B cell (primary cell): ENCODE data around the gene HEXB. TPM values are rescaled to one million over a fixed set of nuclear protein-coding genes. Genes with fewer than 3 reads are reported as not detected.

Source experiments
- ATAC-seq: fragments of 200-7000 bp; cut with Tn5 transposase; one replicate; pipeline ENCODE4 v1.10.0; 2021; ENCODE audit warnings: low read depth, mild to moderate bottlenecking, moderate number of reproducible peaks, moderate library complexity
- CTCF ChIA-PET: fragments of 350-600 bp; sonication (Branson Sonifier 250); formaldehyde crosslinking; loops from one replicate; lab custom pipeline; 2021; ENCODE audit warnings: antibody characterized with exemption, inconsistent platforms; lab: Charles Lee
- POLR2A ChIA-PET: fragments of 350-600 bp; sonication (Branson Sonifier 250); formaldehyde crosslinking; loops from one replicate; lab custom pipeline; 2021; ENCODE audit warnings: antibody characterized with exemption; lab: Charles Lee
- DNase-seq: peaks from one replicate; pipeline ENCODE4 v3.0.0; 2013
- H2AFZ ChIP-seq: 2 replicates; pipeline ENCODE4 v1.6.1; 2012; ENCODE audit warnings: mild to moderate bottlenecking, low read depth, low read length; ENCODE audit not compliant: insufficient read depth, poor library complexity, severe bottlenecking
- H3K27ac ChIP-seq, 2 donors: 1 replicate in 1 of 2; 2 replicates in 1 of 2; pipeline ENCODE4 v1.5.1; 2012 to 2013; ENCODE audit warnings: low read length in 2 of 2, mild to moderate bottlenecking in 2 of 2, moderate library complexity in 1 of 2
- H3K27me3 ChIP-seq, 4 experiments: fragments of 200-600 bp in 1 of 4; sonication (generic) in 1 of 4; replicated peaks in 1 of 4; 1 replicate in 2 of 4; 2 replicates in 2 of 4; pipeline versions ENCODE4 v1.6.1 to v1.7.0; 2013 to 2016; ENCODE audit warnings: low read length in 3 of 4, mild to moderate bottlenecking in 2 of 4, mixed read lengths in 1 of 4, moderate library complexity in 1 of 4; ENCODE audit not compliant: insufficient read depth in 4 of 4, control insufficient read depth in 3 of 4; ENCODE audit errors: control extremely low read depth in 1 of 4
- H3K36me3 ChIP-seq, 2 experiments: replicated peaks in 1 of 2; 1 replicate in 1 of 2; 2 replicates in 1 of 2; pipeline versions ENCODE4 v1.6.1 to v1.7.1; 2013; ENCODE audit warnings: low read length in 1 of 2; ENCODE audit not compliant: insufficient read depth in 2 of 2, control insufficient read depth in 1 of 2; ENCODE audit errors: control extremely low read depth in 1 of 2, extremely low read depth in 1 of 2
- H3K4me1 ChIP-seq, 2 donors: fragments of 200-600 bp in 1 of 2; sonication (generic) in 1 of 2; 1 replicate in 1 of 2; 2 replicates in 1 of 2; pipeline versions ENCODE4 v1.5.1 to v1.6.1; 2013 to 2017; ENCODE audit warnings: low read length in 2 of 2; ENCODE audit not compliant: control insufficient read depth in 2 of 2, insufficient read depth in 2 of 2
- H3K4me2 ChIP-seq: replicated peaks from 2 replicates; pipeline ENCODE3; 2012; ENCODE audit warnings: mild to moderate bottlenecking, low read depth, low read length; ENCODE audit not compliant: poor library complexity, severe bottlenecking
- H3K4me3 ChIP-seq, 5 experiments: fragments of 200-600 bp in 1 of 5; sonication (generic) in 1 of 5; 1 replicate in 3 of 5; 2 replicates in 2 of 5; pipeline versions ENCODE4 v1.5.1 to v1.7.0; 2011 to 2016; ENCODE audit warnings: low read length in 4 of 5, mild to moderate bottlenecking in 4 of 5, low read depth in 2 of 5, control low read depth in 1 of 5, moderate library complexity in 1 of 5; ENCODE audit not compliant: insufficient read depth in 1 of 5; ENCODE audit errors: control extremely low read depth in 1 of 5, extremely low read depth in 1 of 5
- H3K79me2 ChIP-seq: fragments of 200-600 bp; sonication (generic); one replicate; pipeline ENCODE4 v1.6.0; 2016; ENCODE audit warnings: low read length; ENCODE audit not compliant: control insufficient read depth, insufficient read depth
- H3K9ac ChIP-seq: fragments of 200-600 bp; sonication (generic); 2 replicates; pipeline ENCODE4 v1.6.1; 2017; ENCODE audit warnings: mild to moderate bottlenecking, low read length, moderate library complexity
- H3K9me3 ChIP-seq, 3 donors: one replicate each; pipeline versions ENCODE4 v1.6.1 to v1.7.1; 2013; ENCODE audit warnings: low read length in 2 of 3; ENCODE audit not compliant: control insufficient read depth in 2 of 3, insufficient read depth in 1 of 3; ENCODE audit errors: control extremely low read depth in 1 of 3
- H4K20me1 ChIP-seq: 2 replicates; pipeline ENCODE4 v1.6.0; 2012; ENCODE audit warnings: mild to moderate bottlenecking, low read length; ENCODE audit not compliant: insufficient read depth, control insufficient read depth, poor library complexity, severe bottlenecking
- H3K27ac Mint-ChIP-seq: one replicate; pipeline ENCODE4 v1.8.0; 2021; ENCODE audit warnings: mixed read lengths
- H3K27me3 Mint-ChIP-seq: one replicate; pipeline ENCODE4 v1.8.0; 2021; ENCODE audit warnings: mixed read lengths
- H3K4me1 Mint-ChIP-seq: one replicate; pipeline ENCODE4 v1.8.0; 2021; ENCODE audit warnings: mixed read lengths
- H3K4me3 Mint-ChIP-seq: one replicate; pipeline ENCODE4 v1.8.0; 2021; ENCODE audit warnings: mixed read lengths
- H3K9me3 Mint-ChIP-seq: one replicate; pipeline ENCODE4 v1.8.0; 2022; ENCODE audit warnings: mixed read lengths; ENCODE audit not compliant: insufficient read depth
- EZH2 ChIP-seq: IDR thresholded peaks from 2 replicates; pipeline ENCODE4 v1.6.1; 2012; ENCODE audit warnings: borderline replicate concordance, low read depth, mild to moderate bottlenecking, moderate library complexity, low read length; ENCODE audit not compliant: insufficient read depth, poor library complexity, severe bottlenecking
- WGBS: methylation state at CpG from one replicate; pipeline ENCODE4 v1.1.5; 2013; ENCODE audit warnings: missing lambda C conversion rate; ENCODE audit not compliant: insufficient coverage; 5-methylcytosine and 5-hydroxymethylcytosine counted together
- intact Hi-C: fragments of 100-400 bp; cut with micrococcal nuclease; formaldehyde crosslinking; loops from one replicate; pipeline ENCODE4 v1.10.0; 2022
- polyA plus RNA-seq: library from polyadenylated mRNA; depleted of rRNA; stranded (reverse); fragments of >200 nt; gene quantifications from 2 replicates; pipeline ENCODE4 v1.2.3, GENCODE V29; 2012
- total RNA-seq, 2 donors: library from RNA; stranded (reverse); fragments of 120-200 nt in 1 of 2; gene quantifications; 1 replicate in 1 of 2; 2 replicates in 1 of 2; pipeline versions ENCODE4 v1.2.3 to v1.2.4, GENCODE V29; 2013 to 2022
- TF ChIP-seq, protein P1 (sequence below): fragments of 200-600 bp; IDR thresholded peaks from one replicate; pipeline ENCODE4 v1.8.0; 2022; ENCODE audit warnings: antibody characterized with exemption, mild to moderate bottlenecking

HEXB gene
- total and polyA plus RNA-seq, 2 donors (not counting 1 experiment from before 2014, with no cell fraction given) = 23.6 to 47.1 TPM

DNA sequence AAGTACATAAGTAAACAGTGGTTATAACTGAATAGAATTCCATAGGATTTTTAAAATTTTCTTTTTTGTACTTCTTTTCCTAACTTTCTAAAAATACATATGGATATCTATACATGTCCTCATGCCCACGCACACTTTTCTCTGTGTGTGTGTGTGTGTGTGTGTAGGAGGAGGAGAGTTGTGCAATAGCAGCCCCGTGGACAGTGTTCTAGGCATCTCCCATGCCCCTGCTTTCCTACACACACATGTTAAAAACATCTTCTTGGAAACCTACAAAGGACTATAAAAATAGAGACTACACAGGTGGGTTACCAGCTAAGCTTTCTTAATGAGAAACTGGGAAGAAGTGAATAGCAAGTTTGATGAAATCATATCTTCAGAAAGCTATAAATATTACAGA lies 19.8 kb upstream of the HEXB start:
- ChIA-PET POLR2A (no interaction called here), CTCF (no interaction called here)
- H3K4me1 ChIP-seq = no peaks in the 10 kb centered on the region
- H4K20me1 ChIP-seq = no peaks in the 10 kb centered on the region
- Mint-ChIP-seq H3K27ac (no peak overlapping the region), H3K27me3 (peaks cover 36% of the 10 kb centered on the region), H3K4me1 (no peaks in the 10 kb centered on the region), H3K4me3 (no peak overlapping the region), H3K9me3 (peaks cover 7% of the 10 kb centered on the region)
- intact Hi-C loops = no loop called here
- H3K36me3 ChIP-seq = no peaks in the 10 kb centered on the region
- no peak overlapping the region for H3K9ac ChIP-seq
- no peak for ATAC-seq
- H2AFZ ChIP-seq = no peak overlapping the region
- TF ChIP-seq, protein P1, sequence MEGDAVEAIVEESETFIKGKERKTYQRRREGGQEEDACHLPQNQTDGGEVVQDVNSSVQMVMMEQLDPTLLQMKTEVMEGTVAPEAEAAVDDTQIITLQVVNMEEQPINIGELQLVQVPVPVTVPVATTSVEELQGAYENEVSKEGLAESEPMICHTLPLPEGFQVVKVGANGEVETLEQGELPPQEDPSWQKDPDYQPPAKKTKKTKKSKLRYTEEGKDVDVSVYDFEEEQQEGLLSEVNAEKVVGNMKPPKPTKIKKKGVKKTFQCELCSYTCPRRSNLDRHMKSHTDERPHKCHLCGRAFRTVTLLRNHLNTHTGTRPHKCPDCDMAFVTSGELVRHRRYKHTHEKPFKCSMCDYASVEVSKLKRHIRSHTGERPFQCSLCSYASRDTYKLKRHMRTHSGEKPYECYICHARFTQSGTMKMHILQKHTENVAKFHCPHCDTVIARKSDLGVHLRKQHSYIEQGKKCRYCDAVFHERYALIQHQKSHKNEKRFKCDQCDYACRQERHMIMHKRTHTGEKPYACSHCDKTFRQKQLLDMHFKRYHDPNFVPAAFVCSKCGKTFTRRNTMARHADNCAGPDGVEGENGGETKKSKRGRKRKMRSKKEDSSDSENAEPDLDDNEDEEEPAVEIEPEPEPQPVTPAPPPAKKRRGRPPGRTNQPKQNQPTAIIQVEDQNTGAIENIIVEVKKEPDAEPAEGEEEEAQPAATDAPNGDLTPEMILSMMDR = no peak
- TF ChIP-seq EZH2 = no peak
- H3K27me3 ChIP-seq = peaks cover 0 to 5% (median 2%) of the 10 kb centered on the region in 4 experiments
- no peak overlapping the region for H3K4me2 ChIP-seq
- WGBS = no CpG with 5 or more reads among the region's 2 CpGs
- no peak overlapping the region for H3K4me3 ChIP-seq
- H3K27ac ChIP-seq = no peak overlapping the region
- DNase-seq = no peak
- peaks cover 0 to 5% (median 2%) of the 10 kb centered on the region in 3 donors for H3K9me3 ChIP-seq
- H3K79me2 ChIP-seq = no peaks in the 10 kb centered on the region

DNA sequence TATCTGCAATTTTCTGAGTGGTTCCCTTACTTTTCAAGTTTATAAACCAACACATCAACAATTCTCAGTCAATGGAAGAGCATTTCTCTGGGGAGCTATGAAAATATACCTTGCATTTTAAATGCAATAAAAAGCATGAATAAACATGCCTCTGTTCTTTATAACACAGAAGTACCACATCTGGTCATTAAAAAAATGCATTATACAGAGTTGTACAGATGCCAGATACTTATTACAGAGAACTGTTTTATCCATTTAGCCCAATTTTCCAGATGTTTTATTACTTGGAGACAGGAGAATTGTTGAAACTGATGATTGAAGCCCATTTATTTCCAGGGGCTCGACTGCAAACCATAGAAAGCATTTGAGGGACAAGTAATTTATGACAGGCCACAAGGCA lies 19.2 kb upstream of the HEXB start:
- H3K4me3 Mint-ChIP-seq = no peak overlapping the region
- H3K4me1 Mint-ChIP-seq = no peaks in the 10 kb centered on the region

More for the DNA sequence above, 19.2 kb upstream of the HEXB start:
- no CpG with 5 or more reads among the region's 1 CpG for WGBS
- H3K36me3 ChIP-seq = no peaks in the 10 kb centered on the region
- intact Hi-C loops = no loop called here
- no peaks in the 10 kb centered on the region for H3K4me1 ChIP-seq
- peaks cover 0 to 5% (median 2%) of the 10 kb centered on the region in 4 experiments for H3K27me3 ChIP-seq
- Mint-ChIP-seq H3K9me3 (peaks cover 7% of the 10 kb centered on the region), H3K27ac (no peak overlapping the region), H3K27me3 (peaks cover 32% of the 10 kb centered on the region)
- H3K4me2 ChIP-seq = no peak overlapping the region
- H3K9me3 ChIP-seq = peaks cover 0 to 8% (median 8%) of the 10 kb centered on the region in 3 donors
- no peaks in the 10 kb centered on the region for H4K20me1 ChIP-seq
- no peak for TF ChIP-seq EZH2
- TF ChIP-seq, protein P1 = no peak
- POLR2A ChIA-PET = no interaction called here
- ATAC-seq (no peak), DNase-seq (no peak)
- CTCF ChIA-PET = no interaction called here
- H3K4me3 ChIP-seq = no peak overlapping the region
- H2AFZ ChIP-seq = no peak overlapping the region
- H3K27ac ChIP-seq = no peak overlapping the region
- no peaks in the 10 kb centered on the region for H3K79me2 ChIP-seq
- no peak overlapping the region for H3K9ac ChIP-seq
